Ureter (tissue), 1 donor: ENCODE data around the gene TRAP1. TPM values are rescaled to one million over a fixed set of nuclear protein-coding genes. Genes with fewer than 3 reads are reported as not detected.
"Not testable (repeated sequence)": the region's sequence is repeated elsewhere in the genome, so short reads cannot be mapped to it uniquely, and the experiment has no call there.

ENCODE experiments used
- DNase-seq: peaks from one replicate; pipeline ENCODE4 v3.0.0-alpha.2; 2020; ENCODE audit warnings: low spot score
- total RNA-seq: library from RNA; stranded (reverse); gene quantifications from one replicate; pipeline ENCODE4 v1.2.4, GENCODE V29; 2023
- donor health status: DM: yes; HTN: yes; CAD: no.

The TRAP1 gene
- total RNA-seq, 1 donor from 2014 or later, result 156 TPM

DNA sequence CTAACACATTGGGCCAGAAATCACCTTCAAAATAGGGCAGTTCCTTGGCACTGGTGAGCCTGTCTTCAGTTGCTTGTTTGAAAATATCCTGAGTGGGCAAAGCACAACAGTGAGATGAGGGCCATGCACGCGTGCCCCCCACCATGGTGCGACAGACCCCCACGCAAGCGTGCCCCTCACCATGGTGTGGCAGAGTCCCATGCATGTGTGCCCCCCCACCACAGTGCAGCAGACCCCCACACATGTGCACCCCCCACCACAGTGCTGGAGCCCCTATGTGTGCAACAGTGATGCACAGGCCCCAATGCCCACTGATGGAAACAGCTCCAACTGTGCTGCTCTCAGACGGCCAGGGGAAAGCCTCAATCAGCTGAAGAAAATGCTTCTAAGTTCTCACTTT is 18.8 kb upstream of the TRAP1 start:
- no peak for DNase-seq

DNA sequence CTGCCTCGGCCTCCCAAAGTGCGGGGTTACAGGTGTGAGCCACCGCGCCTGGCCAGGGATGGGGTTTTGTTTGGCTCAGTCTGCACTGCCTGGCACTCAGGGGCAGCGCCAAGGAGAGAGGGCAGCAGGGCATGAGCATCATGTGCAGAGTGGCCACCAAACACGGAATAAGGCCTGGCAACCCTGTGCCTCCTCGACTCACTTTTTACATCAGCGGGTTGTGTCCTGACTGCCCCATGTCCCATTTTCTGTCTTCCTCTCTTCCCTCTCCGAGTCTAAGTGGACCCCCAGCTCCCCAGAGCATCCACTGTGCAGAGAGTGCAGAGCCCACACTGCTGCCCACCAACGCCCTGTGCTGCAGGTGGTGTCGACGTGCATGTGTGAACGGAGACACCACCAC is 18.2 kb upstream of the TRAP1 start:
- no peak for DNase-seq

DNA sequence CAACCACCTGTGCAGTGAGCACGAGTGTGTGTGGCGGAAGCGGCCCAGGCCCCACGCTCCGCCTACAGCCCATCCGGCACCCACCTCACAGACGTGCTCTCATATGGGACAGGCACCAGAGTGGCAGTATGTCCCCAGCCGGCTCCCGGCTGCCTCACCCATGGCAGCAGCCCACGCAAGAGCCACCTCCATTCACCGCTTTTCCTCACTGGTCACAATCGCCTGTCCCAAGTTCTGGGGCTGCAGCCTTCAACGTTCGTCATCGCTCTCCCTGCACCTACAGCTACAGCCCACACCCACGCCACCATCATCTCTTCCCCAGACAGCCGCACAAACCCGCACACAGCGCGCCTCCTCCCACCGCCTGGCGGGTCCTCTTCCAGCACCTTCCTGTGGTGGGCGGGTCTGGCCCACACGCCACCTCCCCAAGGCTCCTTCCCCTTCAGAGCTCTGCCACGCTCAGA is 17.5 kb upstream of the TRAP1 start:
- no peak for DNase-seq

GRCh38 chr16:3734084-3734757 is 16.9 kb upstream of the TRAP1 start:
- DNase-seq, result no peak

- no peak for DNase-seq
Measured at GRCh38 chr16:3732171-3732570, 14.8 kb upstream of the TRAP1 start.

DNA sequence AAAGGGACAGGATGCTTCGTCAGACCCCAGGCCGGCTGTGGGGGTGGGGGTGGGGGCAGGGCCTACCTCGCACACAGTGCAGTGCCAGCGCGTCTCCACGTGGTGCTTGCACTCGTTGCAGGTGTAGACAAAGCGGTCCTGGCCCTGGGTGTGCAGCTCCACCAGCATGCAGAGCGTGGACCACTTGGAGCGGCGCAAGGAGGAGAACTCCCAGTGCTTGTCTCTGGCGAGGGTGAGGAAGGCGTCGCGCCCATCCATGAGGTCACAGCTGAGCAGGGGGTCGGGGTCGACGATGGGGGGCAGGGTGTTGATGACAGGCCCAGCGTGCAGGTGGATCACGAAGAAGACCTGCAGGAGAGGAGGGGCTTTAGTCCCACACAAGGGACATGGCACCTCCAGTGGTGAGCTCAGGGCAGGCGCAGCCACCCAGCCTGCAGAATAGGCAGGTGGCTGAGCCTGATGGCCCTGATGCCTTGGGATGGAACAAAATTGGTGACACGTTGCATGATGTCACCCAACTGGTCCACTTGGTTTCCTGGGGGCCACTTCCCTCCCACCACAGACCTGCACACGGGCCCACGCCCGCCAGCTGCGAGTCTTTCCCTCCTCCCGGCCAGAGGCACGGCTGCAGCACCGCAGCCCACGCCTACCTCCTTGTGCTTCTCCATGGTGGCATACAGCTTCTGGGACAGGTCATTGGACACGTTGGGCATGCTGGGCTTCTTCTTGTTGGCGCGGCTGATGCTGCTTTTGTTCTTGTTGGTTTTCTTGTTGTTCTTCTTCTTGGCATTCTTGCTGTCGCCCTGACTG is 14.0 kb upstream of the TRAP1 start:
- DNase-seq, result no peak

- DNase-seq, result no peak
Measured at GRCh38 chr16:3730161-3731125, 13.1 kb upstream of the TRAP1 start.

DNA sequence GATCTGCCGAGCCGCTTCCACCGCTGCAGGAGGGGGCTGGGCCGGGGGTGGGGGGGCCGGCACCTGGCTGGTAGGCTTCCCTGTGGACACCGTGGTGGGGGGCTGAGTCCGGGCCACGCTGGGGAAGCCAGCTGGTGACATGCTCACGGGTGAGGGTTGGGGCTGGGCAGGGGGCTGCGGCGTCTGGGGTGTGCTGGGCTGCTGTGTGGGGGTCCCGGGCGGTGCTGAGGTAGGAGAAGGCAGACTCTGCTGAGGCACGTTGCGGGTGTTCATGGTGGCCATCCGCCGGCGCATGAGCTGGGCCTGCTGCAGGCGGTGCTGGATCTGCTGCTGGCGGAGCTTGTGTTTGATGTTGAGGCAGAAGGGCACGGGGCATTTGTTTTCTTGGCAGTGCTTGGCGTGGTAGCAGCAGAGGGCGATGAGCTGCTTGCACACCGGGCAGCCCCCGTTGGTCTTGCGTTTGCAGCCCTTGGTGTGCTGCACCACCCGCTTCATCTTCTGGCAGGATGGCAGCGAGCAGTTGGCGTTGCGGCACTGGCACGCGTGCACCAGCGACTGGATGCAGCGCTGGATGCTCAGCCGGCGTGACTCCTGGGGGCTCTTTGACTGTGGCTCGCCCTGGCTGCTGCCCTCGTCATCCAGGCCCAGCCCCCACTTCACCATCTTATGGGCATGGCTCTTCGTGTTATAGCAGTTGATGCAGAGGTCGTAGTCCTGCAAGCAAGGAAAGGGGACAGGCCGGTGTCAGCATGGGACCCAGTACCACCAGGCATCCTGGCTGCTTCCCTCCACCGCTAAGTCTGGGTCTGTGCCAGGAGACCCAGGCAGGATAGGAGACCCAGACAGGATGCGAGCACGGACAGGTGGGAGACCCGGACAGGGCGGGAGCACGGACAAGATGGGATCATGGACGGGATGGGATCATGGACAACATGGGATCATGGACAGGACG is 12.1 kb upstream of the TRAP1 start:
- DNase-seq, result no peak

DNA sequence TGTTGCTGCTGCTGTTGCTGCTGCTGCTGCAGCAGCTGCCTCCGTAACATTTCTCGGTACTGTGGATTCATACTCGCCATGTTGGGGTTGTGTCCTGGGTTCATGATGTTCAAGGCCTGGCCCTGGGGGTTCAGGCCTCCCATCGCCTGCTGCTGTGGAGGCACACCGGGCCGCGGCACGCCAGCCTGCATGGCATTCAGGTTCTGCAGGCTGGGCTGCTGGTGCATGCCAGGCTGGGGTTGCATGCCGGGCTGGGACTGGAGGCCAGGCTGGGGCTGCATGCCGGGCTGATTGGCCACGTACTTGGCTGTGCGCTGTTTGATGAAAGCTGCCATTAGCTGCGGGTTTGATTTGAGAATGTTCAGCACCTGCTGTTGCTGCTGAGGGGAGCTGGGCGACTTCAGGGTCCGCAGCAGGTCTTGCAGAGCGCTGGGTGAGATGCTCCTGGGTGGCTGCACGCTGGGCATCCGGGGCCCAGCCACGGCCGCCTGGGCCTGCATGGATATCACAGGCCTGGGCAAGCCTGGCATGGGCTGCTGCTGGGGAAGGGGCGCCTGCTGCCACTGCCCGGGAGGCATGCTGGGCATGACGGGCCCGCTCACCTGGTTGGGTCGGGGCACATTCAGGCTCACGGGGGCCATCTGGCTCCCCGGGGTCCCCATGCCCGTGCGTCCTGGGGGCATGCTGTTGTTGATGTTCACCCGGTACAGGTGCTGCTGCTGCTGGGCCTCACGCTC is 11.3 kb upstream of the TRAP1 start:
- no peak for DNase-seq

- DNase-seq, result no peak
Measured at GRCh38 chr16:3727806-3728381, 10.6 kb upstream of the TRAP1 start.

DNA sequence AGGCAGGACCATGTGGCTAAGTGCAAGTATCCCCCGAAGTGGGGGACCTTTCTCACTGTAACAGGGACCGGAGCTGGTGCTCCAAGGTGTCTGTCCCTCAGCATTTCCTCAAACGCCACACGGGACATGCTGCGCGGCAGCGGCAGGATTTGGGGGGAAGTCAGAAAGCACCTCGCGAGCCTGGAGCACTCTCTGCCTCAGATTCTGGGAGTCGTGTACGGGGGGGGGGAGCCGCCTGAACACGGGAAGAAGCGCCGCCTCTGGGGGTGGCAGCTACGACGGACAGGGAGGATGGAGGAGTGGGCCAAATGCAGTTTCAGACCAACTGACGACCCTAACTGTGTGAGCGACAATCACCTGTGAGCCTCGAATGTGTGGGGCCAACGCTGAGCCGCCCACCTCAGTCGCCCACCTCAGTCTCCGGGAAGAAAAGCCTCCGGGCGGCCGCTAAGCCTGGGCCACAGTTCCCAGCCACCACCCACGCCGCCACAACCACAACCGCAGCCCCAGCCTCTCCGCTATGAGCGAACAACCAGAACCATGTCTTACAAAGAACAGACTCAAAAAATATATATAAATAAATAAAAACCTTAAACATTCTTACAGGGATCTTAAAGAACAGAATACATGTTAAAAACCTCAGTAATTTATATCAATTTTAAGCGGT is 8.8 kb upstream of the TRAP1 start:
- DNase-seq, result no peak

DNA sequence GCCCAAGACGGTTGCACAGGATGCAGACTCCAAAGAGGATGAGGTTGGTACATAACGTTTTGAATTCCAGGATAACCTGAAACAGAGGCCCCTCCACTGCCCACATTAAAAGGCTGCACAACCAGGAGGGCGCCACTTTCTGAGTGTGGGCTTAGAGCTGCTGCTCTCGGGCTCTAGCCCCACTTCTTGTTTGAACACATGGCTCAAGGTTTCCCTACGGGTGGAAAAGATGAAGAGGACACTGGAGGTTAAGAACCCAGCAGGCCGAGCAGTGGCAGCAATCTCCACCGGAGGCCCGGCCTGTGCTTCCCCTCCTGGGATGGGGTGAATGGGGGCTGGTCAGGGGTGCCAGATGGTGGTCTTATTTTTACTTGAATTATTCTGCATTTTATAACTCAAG is 8.0 kb upstream of the TRAP1 start:
- DNase-seq, result no peak

GRCh38 chr16:3722508-3722907 is 5.2 kb upstream of the TRAP1 start:
- no peak for DNase-seq

DNA sequence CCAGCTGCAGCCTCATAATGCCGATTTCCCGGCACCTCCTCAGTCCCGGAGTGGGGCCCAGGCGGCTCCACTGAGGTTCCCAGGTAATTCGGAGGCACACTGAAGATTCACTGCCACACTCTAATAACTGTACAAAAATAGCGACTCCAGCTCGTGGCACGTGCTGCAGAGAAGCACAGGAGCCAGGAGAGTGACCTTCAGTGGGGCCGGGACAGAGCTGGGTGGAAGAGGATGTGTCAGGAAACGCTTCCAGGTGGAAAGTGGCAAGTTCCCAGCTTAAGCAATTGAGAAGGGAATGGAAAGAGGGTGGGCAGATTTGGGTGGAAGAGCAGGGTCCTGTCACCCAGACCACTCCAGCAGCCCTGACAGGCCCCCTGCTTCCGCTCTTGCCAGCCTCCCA is 3.1 kb upstream of the TRAP1 start:
- no peak for DNase-seq

DNA sequence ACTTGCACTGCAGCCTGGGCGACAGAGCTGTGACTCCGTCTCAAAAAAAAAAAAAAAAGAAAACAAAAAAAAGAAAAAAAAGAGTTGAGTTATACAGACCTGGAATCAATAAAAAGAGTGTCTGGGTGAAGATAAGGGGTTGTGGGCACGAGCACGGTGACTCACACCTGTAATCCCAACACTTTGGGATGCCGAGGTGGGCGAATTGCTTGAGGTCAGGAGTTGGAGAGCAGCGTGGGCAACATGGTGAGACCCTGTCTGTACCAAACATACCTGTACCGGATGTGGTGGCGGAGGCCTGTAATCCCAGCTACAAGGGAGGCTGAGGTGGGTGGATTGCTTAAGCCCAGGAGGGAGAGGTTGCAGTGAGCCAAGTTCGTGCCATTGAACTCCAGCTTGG is 1.3 kb upstream of the TRAP1 start:
- no peak for DNase-seq

DNA sequence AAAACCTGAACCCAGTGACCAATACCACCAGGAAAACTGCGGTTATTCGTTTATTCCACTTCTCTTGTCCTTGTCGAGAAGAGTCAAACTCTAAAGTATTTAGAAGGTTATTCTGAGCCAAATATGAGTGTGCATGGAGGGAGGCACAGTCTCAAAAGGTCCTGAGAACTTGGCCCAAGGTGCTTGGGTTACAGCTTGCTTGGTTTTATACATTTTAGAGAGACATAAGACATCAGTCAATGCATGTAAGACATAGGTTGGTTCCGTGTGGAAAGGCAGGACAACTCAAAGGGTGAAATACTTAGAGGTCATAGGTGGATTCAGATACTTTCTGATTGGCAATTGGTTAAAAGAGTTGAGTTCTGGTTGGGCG is 681 bp upstream of the TRAP1 start:
- no peak for DNase-seq

DNA sequence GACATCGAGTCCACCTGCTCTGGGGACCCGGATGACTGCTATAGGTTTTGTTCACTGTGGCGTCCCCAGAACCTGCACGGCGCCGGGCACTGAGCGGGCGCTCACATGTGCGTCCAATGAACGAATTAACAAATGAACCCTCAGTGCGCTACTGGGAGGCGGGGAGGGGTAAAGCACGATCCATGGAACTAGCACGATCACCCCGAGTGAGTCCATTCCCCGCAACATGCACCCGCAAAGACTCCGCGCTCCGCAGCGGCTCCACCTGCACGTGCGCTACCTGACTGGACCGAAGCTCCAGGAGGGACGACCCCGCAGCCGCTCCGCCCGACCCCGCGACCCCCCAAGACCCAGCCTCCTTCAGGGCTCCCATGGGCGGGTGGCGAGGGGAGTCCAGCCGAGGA is 491 bp downstream of the TRAP1 start:
- DNase-seq, result no peak

GRCh38 chr16:3715430-3715829 is 1.9 kb downstream of the TRAP1 start:
- no peak for DNase-seq

DNA sequence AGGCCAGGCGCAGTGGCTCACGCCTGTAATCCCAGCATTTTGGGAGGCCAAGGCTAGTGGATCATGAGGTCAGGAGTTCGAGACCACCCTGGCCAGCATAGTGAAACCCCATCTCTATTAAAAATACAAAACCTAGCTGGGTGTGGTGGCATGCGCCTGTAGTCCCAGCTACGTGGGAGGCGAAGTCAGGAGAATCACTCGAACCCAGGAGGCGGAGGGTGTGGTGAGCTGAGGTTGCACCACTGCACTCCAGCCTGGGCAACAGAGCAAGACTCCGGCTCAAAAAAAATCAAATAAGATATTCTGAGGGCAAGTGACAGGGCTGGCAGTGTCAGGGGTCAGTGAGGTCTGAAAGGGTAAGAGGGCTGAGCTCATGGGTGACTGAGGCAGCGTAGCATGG is 2.9 kb downstream of the TRAP1 start:
- DNase-seq, result not testable (repeated sequence)
